ENCODE results near the gene PABPN1L.

DNA sequence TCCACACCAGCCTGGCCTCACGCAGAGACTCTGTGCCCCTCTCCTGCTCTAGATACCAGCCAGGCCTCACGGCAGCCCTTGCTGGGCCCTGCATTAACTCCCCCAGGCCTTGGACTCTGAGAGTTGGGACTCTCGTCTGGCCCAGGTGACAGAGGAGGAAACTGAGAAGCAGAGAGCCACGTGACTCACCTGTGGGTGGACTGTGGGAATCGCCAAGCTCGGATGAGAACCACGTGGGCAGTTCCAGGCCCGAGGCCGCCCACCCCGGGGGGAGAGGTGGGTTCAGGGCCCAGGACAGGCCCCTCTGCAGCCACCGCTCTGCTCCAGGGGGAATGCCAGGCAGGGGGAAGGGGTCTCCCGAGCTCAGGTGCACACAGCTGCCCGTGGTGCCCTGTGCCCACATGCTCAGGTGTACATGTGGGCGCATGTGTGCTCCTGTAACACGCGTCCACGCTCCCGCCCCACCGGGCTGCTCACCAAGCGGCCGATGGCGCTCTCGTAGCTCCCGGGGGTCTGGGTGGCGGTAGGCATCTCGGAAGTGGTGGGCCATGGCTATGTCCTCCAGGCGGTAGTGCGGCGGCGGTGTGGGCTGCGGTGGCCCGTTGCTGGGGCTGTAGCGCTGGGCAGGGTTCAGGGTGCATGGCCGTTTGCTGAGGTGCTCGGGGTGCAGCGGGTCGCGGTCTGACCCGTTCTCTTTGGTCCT lies 18.3 kb upstream of the PABPN1L start:
- TF ChIP-seq, protein P1, sequence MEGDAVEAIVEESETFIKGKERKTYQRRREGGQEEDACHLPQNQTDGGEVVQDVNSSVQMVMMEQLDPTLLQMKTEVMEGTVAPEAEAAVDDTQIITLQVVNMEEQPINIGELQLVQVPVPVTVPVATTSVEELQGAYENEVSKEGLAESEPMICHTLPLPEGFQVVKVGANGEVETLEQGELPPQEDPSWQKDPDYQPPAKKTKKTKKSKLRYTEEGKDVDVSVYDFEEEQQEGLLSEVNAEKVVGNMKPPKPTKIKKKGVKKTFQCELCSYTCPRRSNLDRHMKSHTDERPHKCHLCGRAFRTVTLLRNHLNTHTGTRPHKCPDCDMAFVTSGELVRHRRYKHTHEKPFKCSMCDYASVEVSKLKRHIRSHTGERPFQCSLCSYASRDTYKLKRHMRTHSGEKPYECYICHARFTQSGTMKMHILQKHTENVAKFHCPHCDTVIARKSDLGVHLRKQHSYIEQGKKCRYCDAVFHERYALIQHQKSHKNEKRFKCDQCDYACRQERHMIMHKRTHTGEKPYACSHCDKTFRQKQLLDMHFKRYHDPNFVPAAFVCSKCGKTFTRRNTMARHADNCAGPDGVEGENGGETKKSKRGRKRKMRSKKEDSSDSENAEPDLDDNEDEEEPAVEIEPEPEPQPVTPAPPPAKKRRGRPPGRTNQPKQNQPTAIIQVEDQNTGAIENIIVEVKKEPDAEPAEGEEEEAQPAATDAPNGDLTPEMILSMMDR (IDR thresholded peaks at IDR 0.05) = no peak
- no peak for TF ChIP-seq POLR2A (IDR thresholded peaks at IDR 0.05)
